Esophagus squamous epithelium (tissue), 4 donors: Measurements from ENCODE around the gene RADIL.

Experiments used
- CTCF ChIP-seq, 6 experiments: fragments of 450-650 bp in 4 of 6; fragments of 200-600 bp in 2 of 6; sonication (generic) in 2 of 6; IDR thresholded peaks; one replicate each; pipeline ENCODE4 v1.5.1; 2016 to 2019; ENCODE audit warnings: antibody characterized with exemption in 6 of 6, mild to moderate bottlenecking in 4 of 6, moderate library complexity in 4 of 6
- POLR2A ChIP-seq, 4 donors: fragments of 450-650 bp; IDR thresholded peaks; one replicate each; pipeline ENCODE4 v1.6.1; 2017; ENCODE audit warnings: antibody characterized with exemption in 4 of 4, mild to moderate bottlenecking in 4 of 4, moderate library complexity in 3 of 4

GRCh38 chr7:4785371-4785770 lies 98.1 kb downstream of the RADIL start:
- TF ChIP-seq CTCF (IDR thresholded peaks at IDR 0.05) (no peak), POLR2A (IDR thresholded peaks at IDR 0.05) (no peak)
